Measurements from ENCODE around the gene CCDC141.

CCDC141 gene

GRCh38 chr2:178845566-178846457 is 204.1 kb downstream of the CCDC141 start:
- in situ Hi-C loops (cut with HindIII; ENCODE audit: low sequenced_read_pairs), result no loop called here
- no peak for TF ChIP-seq CTCF (IDR thresholded peaks at IDR 0.05; ENCODE audit: low read depth, low read length, missing control alignments)
- peak; percentile 74 for DNase-seq (ENCODE audit: low read depth)
- H3K4me3 ChIP-seq (ENCODE audit: low read depth, low read length), result no peak overlapping the region

GRCh38 chr2:178844701-178845100 is 205.2 kb downstream of the CCDC141 start:
- in situ Hi-C loops (cut with HindIII; ENCODE audit: low sequenced_read_pairs), result no loop called here
- TF ChIP-seq CTCF (IDR thresholded peaks at IDR 0.05; ENCODE audit: low read depth, low read length, missing control alignments), result no peak
- DNase-seq (ENCODE audit: low read depth), result no peak
- H3K4me3 ChIP-seq (ENCODE audit: low read depth, low read length), result no peak overlapping the region

- H3K4me3 ChIP-seq (ENCODE audit: low read depth, low read length), result no peak overlapping the region
- peak; percentile 91 for DNase-seq (ENCODE audit: low read depth)
- in situ Hi-C loops (cut with HindIII; ENCODE audit: low sequenced_read_pairs), result no loop called here
- no peak for TF ChIP-seq CTCF (IDR thresholded peaks at IDR 0.05; ENCODE audit: low read depth, low read length, missing control alignments)
Observed at GRCh38 chr2:178844269-178844668, 205.7 kb downstream of the CCDC141 start.

- TF ChIP-seq CTCF (IDR thresholded peaks at IDR 0.05; ENCODE audit: low read depth, low read length, missing control alignments), result no peak
- in situ Hi-C loops (cut with HindIII; ENCODE audit: low sequenced_read_pairs), result no loop called here
- no peak overlapping the region for H3K4me3 ChIP-seq (ENCODE audit: low read depth, low read length)
- no peak for DNase-seq (ENCODE audit: low read depth)
Observed at GRCh38 chr2:178843697-178844096, 206.2 kb downstream of the CCDC141 start.

- in situ Hi-C loops (cut with HindIII; ENCODE audit: low sequenced_read_pairs), result no loop called here
- no peak for DNase-seq (ENCODE audit: low read depth)
- no peak for TF ChIP-seq CTCF (IDR thresholded peaks at IDR 0.05; ENCODE audit: low read depth, low read length, missing control alignments)
- H3K4me3 ChIP-seq (ENCODE audit: low read depth, low read length), result no peak overlapping the region
Observed at GRCh38 chr2:178836807-178837206, 213.1 kb downstream of the CCDC141 start.

- H3K4me3 ChIP-seq (ENCODE audit: low read depth, low read length), result no peak overlapping the region
- TF ChIP-seq CTCF (IDR thresholded peaks at IDR 0.05; ENCODE audit: low read depth, low read length, missing control alignments), result no peak
- no peak for DNase-seq (ENCODE audit: low read depth)
- in situ Hi-C loops (cut with HindIII; ENCODE audit: low sequenced_read_pairs), result no loop called here
Observed at GRCh38 chr2:178834086-178834485, 215.9 kb downstream of the CCDC141 start.
